ENCODE measurements around the gene WBP1. TPM values are rescaled to one million over a fixed set of nuclear protein-coding genes. Genes with fewer than 3 reads are reported as not detected.
"Not testable (repeated sequence)": the region's sequence is repeated elsewhere in the genome, so short reads cannot be mapped to it uniquely, and the experiment has no call there.

The WBP1 gene
- total RNA-seq: 47.7 TPM
- long read RNA-seq, transcript WBP1-201 (4 exons, 1,294 nt): major isoform, 16 of 32 reads
- long read RNA-seq, partial matches to known transcripts: 0 of 32 reads
- long read RNA-seq, other reads (novel, unspliced or antisense): 6 of 32 reads

DNA sequence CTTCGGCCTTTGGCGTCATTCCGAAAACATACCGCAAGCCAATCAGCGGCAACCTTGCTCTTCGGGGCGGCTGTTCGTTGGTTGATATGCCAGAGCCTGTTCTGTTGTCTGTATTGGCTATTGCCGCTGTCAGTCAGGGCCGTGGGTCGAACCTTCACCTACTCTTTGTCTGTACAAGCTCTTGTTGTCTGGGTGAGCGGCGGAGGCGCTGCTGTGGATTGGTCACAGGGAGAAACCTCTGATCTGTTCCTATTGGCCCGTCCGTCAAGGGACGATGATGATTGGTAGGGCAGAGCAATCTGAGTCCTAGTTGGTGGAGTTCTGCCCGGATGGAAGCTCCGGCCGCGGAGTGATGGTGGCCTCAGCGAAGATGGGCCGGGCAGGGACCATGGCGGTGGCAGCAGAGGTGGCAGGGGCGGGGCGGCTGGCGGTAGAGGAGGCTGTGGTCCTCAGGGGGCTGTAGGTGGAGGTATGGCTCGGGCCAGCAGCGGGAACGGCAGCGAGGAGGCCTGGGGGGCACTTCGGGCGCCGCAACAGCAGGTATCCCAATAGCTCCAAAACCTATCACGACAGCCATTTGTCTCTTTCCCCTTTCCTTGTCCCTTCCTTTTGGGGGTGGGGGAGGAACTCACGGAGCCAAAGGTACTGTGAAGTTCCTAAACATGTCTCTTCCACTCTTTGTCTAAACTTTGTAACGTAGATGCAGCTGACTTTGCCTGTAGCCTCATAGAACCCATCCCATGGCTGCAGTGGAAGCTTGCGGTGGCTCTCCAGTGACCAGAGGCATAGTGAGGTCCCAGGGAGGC, at the start of gene WBP1:
WBP1 (plus strand) TSS at position 307 of the 806 bp plus-strand sequence; CDS start at position 472, 165 bp downstream.
- intact Hi-C loops (cut with DNase I): loop anchor here (5.0 kb wide), 1 partner anchor 721 kb away; the partner anchor contains the start of gene TPRKB
- DNase-seq (ENCODE audit: low spot score): peak; percentile 100

DNA sequence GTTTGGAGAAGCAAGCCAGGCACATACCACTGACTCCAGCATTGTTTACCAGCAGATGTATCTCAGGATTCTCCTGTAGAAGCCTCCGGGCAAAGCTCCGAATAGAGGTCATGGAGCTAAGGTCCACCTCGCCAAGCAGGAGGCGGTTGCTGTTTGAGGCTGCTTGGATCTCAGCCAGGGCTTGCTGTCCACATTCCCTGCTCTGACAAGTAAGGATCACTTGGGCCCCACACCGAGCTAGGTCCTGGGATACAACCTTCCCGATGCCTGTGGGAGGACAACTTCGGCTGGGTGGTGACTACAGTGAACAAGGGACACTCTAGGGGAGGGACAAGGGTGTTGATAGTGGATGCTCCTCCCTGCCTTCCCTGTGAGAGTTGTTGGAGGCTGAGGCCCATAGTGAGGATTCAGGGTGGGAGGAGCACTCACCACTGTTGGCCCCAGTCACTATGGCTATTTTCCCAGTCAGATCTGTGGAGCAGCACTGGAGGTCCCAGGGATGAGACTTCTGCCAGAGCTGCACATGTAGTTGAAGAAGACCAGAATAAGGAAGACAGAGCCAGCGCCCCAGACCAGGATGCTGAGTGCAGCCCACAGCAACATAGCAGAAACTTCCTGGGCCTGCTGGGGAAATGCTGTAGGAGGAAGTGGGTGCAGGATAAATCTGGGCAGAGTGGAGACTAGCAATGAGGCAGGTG, 45.1 kb upstream of the WBP1 start:
- DNase-seq (ENCODE audit: low spot score): no peak
- intact Hi-C loops (cut with DNase I): no loop called here

DNA sequence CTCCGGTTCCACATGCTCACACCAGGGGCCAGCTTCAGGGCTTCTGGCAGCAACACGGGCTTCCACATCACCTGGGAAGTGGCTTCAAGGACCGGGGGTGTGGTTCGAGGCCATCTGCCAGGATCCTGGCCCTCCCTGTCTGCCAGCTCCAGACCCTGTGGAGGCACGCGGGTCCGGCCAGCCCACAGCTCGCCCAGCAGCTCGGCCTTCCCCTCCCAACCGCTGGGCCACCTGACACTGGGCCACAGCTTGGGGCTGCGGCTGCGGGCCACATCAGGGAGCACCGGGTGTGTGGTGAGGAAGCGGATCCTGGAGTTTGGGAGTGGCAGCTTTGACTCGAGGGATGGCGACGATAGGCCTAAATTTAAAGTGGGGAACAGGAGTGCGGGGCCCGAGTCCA, 43.8 kb upstream of the WBP1 start:
- intact Hi-C loops (cut with DNase I): no loop called here

DNA sequence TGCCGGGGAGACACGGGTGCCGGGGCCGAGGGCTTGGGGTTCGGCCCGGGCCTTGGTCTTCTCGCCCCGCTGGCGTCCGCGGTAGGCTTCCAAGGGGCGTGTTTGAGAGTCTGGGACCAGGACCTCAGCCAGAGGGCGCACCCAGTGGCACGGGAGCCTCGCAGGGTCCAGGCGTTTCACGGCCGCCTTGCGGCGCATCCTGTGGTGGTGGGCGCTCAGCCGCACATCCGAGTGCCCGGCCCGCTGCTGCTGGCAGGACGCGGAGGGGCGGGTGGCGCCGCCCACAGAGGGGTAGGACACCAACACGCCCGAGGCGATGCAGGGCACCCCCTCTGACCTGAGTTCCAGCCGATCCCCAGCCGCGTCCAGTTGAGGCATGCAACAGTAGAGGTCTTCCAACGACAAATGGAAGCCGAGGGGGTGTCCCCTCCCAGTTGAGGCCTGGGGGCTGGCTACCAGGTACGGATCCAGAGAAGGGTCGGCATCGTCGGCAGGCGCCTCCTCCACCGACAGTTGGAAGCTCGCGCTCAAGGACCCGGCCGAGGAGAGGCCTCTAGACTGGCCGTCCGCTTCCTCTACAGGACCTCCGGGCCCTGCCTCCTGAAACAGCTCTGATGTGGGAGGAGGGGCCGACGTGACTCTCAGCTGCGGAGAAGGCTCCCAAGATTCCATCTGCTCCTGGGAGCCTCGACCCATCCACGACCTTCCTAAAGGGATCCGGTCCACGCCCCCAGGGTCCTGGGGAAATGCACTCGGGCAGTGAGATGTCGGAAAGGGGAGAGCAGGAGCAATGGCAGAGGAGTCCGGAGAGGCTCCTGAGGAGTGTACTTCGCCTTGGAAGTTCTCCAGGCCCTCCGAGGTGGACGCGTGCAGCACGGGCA, 43.1 kb upstream of the WBP1 start:
- DNase-seq (ENCODE audit: low spot score): no peak
- intact Hi-C loops (cut with DNase I): no loop called here

More for the DNA sequence above, 43.8 kb upstream of the WBP1 start:
- DNase-seq (ENCODE audit: low spot score): no peak

DNA sequence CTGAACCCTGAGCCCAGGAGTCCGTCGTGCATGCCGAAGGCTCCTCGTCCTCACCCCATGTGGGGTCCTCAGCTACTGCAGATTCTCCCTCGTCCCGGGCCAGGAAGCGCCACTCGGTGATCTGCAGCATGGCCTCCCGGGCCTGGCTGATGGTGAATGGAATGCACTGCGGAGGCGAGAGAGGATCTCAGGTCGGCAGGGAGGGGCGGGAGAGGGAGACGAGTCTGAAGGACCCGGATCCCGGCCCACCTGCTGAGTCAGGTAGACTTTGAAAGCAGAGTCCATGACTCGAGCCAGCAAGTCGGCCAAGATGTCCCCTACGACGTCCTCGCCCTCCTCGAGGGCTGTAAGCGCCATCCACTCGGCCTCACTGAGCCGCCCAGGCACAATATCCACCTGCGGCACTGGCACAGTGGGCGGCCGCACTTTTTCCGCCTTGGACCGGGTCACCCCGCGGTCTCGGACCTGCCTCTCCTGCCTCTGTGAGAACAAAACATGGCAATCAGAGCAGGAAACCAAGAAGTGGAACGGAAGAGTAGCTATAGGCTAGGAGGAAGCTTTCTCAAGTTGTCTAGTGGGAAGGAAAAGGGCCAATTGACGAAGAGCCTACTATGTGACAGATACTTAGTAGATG, 42.4 kb upstream of the WBP1 start:
- DNase-seq (ENCODE audit: low spot score): no peak
- intact Hi-C loops (cut with DNase I): no loop called here

DNA sequence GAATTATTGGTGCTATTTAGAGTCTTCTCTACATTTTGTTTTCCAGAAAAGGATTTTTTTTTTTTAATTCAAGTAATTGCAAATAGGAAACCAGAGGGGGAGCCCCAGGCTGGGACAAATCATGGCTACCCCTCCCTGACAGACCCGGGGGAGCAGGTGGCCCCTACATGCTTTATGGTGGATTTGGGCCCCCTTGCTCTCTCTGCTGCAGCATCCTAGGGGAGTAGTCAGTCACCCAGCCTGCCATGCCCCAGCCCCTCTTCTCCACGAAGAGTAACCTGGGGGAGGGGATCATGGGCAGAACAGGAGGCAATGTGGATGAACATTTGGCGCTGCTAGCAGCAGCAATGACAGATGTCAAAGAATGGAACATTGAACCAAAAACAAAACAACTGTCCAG, 41.5 kb upstream of the WBP1 start:
- intact Hi-C loops (cut with DNase I): no loop called here
- DNase-seq (ENCODE audit: low spot score): no peak

DNA sequence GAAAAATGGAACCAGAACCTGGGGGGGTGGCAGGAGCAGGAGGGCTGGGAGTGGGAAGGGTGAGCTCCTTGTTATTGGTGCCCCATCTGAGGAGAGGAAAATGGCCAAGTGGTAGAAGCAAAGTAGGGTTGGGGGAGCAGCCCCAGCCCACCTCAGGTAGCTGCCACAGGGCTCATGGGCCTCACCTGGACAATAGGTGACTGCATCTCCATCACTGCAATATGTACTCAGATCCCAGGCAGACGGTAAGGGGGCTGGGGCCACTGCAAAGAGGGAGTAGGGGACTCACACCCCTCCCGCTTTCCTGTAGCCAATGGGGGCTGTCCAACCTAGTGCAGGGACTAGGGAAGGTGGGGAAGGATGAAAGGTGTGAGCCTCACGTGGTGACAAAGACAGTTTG, 41.0 kb upstream of the WBP1 start:
- no peak for DNase-seq (ENCODE audit: low spot score)
- intact Hi-C loops (cut with DNase I): no loop called here

DNA sequence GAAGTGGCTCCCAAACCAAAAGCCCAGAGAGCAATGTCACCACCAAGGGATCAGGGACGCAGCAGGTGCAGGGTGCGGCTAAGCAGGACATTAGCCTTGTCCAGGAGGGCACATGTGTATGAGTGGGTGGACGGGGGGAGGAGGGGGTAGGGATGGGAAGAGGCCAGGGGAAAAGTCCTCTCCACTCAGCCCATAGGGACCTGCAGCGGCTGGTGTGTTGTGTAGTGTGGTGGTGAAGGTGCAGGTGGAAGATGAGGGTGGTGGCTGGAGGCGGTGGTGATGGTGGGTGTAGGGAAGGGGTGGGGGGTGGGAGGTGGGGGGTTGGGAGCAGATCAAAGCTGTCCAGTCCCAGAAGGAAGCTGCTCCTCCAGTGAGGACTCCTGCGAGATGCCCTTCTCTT, 40.5 kb upstream of the WBP1 start:
- DNase-seq (ENCODE audit: low spot score): no peak
- intact Hi-C loops (cut with DNase I): no loop called here

DNA sequence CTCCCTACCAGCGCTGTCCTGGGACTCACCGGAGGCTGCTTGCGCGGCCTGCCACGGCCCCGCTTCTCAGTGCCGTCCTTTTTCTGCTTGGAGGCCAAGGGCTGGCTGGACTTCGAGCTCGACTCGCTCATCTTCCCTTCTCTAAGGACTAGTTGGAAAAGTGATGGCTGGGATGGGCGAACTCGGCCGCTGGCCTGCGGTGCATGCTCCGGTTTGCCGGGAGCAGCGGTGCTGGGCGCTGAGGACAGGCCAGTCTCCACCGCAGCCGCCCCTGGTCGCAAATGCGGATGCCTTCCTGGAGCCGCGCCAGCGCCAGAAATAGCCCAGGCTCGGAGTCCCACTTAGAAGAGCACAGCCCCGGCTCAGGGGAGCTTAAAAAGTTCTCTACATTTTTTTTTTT, 39.9 kb upstream of the WBP1 start:
- intact Hi-C loops (cut with DNase I): no loop called here

DNA sequence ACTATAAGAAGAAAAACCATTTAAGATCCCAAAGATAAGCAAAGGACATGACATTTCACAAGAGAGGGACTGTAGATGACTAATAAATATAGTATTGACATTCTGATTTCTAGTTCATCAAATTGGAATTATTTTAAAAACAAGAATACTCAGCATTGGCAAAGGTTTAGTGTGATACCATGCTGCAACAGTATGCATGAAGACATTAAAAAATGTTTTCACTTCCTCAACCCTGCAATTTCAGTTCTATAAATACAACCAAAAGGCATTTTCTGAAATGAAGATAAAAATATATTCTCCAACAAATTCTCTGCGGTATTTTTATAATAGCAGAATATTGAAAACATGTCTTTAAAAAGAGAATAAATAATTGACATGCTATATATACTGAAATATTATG, 38.9 kb upstream of the WBP1 start:
- intact Hi-C loops (cut with DNase I): no loop called here
- DNase-seq (ENCODE audit: low spot score): no peak

More for the DNA sequence above, 39.9 kb upstream of the WBP1 start:
- no peak for DNase-seq (ENCODE audit: low spot score)

DNA sequence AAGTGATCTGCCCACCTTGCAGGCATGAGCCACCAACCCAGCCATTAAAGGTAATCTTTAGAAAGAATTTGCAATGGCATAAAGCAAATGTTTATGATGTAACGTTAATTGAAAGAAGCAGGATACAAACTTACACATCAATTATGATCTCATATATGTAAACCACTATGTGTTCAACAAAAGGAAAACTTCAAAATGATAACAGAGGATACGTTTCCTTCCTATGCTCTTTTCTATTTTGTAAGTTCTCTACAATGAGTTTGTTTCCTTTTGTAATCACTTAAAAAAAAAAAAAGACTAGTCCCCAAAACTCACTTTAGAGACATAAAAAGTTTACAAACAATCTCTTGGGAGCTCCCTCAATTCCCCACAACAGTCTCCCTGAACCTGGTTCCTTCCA, 38.2 kb upstream of the WBP1 start:
- no peak for DNase-seq (ENCODE audit: low spot score)

DNA sequence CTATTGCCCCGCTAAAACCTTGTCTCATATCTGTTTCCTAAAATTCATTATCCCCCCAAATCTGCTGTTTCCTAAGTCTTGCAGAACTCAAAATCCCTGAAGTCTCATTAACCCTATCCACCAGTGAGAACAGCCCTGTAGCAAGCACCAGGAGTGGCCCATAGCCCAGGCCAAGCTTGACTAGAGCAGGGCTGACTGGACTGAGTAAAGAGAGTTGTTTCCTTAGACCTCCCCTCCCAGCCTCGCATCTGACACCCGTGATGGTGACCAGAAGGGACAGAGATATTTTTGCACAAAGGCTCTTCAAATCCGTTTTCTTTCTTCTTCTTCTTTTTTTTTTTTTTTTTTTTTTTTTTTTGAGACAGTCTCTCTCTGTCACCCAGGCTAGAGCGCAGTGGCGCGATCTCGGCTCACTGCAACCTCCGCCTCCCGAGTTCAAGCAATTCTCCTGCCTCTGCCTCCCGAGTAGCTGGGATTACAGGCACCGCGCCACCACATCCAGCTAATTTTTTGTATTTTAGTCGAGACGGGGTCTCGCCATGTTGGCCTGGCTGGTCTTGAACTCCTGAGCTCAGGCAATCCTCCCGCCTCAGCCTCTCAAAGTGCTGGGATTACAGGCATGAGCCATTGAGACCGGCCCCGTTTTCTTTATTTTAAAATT, 37.7 kb upstream of the WBP1 start:
- DNase-seq (ENCODE audit: low spot score); intact Hi-C loops (cut with DNase I): not testable (repeated sequence)

More for the DNA sequence above, 38.2 kb upstream of the WBP1 start:
- intact Hi-C loops (cut with DNase I): no loop called here

DNA sequence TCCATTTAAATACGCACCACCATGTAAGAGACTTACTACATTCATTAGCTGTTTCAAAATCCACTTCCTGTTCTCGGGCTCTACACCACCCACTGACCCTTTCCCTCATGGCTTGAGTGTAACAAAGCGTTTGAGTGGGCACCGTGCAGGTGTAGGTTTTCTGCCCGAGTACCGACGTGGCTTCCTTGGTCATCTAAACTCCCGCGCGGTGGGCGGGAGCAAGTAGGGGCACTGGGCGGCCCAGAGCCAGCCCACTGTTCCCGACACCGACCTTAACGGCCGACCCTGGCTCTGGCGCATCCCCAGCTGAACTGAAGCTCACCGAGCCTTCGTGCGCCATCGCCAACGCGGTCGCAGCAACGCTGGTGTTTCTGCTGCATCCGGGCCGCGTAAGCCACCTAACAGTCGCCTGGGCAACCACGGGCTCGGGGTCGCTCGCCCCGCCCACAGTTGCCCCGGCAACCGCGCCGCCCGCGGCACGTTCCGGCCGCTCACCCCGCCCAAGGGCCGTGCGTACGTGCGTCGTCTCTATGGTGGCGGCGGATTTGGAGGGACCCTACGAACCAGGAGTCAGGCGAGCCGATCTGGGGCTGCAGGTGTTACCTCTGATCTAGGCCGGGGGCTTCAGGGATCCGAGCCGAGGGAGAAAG, 36.9 kb upstream of the WBP1 start, which contains the start of the genes C2orf81 and WDR54:
C2orf81 (minus strand) TSS at position 399 of the 650 bp plus-strand sequence; CDS start at position 340, 59 bp downstream.
WDR54 (plus strand) TSS at position 510 of the 650 bp plus-strand sequence. CDS start 424 bp downstream, outside the sequence.
- DNase-seq (ENCODE audit: low spot score): peak; percentile 90
- intact Hi-C loops (cut with DNase I): no loop called here

DNA sequence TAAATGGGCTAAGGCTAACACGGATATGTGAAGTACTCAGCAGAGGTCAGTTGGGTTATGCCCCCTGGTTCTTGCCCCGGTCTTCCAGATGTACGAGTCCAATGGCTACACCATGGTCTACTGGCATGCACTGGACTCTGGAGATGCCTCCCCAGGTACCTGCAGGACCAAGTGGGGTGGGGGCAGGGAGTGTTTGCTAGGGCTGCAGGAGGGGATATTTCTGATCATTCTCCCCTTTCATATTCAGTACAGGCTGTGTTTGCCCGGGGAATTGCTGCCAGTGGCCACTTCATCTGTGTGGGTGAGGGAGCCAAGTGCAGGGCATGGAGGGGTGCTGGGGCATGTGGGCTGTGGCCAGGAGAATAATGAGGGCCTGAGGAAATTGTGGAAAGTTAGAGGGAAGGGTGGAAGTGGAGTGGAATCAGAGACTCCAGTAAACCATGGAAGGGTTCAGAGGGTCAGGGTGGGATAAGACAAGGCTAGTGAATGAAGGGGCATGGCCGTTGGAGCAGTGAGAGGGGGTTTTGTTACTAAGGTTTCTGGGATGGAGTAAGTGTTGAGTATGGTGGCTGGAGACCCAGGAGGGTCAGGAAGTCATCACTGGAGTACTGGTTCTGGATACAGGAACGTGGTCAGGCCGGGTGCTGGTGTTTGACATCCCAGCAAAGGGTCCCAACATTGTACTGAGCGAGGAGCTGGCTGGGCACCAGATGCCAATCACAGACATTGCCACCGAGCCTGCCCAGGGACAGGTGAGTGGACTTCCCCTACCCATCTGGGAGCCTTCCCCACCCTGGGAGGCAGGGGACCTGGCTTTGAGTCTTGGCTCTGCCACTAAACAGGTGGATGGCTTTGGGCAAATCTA, 34.8 kb upstream of the WBP1 start:
- no peak for DNase-seq (ENCODE audit: low spot score)
- intact Hi-C loops (cut with DNase I): no loop called here

DNA sequence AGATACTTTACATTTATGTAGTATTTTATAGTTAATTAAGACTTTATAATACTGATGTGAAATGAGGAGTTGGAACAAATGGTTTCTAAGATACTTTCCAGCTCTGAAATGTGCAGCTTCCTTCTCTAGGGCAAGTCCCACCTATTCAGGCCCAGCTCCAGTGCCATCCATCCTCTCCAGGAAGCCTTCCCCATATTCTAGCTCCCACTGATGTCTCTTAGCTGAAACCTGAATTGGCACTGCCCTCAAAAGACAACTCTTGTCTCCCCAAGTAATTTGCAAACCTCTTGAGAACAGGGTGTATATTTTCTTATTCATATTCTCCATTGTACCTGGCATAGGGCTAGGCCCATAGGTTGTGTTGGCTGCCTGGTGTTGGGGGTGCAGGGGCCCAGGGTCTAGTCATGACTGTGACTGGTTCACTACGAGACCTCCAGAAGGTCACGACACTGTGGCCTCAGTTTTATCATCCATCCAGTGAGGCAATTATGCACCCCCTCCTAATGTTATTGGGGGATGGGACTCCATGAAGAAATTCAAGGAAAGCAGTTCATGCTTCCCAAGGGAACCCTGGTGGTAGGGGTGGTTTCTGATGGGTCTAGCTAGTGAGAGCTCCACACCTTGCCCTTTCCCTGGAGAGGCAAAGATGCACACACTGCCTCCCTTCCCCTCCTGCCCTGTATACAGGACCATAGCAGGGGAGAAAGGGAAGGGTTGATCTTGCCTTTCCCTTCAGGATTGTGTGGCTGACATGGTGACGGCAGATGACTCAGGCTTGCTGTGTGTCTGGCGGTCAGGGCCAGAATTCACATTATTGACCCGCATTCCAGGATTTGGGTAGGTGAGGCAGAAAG, 33.9 kb upstream of the WBP1 start:
- intact Hi-C loops (cut with DNase I): no loop called here

DNA sequence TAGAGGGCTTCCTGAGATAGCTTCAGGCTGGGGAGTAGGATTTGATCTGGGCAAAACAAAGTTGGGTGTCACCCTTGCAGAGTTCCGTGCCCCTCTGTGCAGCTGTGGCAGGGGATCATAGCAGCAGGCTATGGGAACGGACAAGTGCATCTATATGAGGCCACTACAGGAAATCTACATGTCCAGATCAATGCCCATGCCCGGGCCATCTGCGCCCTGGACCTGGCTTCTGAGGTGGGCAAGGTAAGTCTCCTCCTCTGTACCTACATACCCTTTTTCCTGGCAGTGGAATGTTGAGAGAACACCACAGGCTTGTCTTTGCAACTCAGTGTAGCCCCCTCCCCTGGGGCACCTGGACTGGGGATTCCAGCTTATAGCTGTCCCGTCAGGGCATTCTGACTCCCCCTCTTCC, 33.2 kb upstream of the WBP1 start:
- intact Hi-C loops (cut with DNase I): no loop called here

More for the DNA sequence above, 33.9 kb upstream of the WBP1 start:
- no peak for DNase-seq (ENCODE audit: low spot score)

More for the DNA sequence above, 33.2 kb upstream of the WBP1 start:
- DNase-seq (ENCODE audit: low spot score): peak; percentile 55

All from cardiac septum (tissue), 1 donor.